T follicular helper cell (primary cell): ENCODE measurements around the gene FUBP1.
"Not testable (repeated sequence)": the region's sequence is repeated elsewhere in the genome, so short reads cannot be mapped to it uniquely, and the experiment has no call there.

Source experiments
- DNase-seq: peaks from one replicate; pipeline ENCODE4 v3.0.0-alpha.2; 2020; ENCODE audit warnings: low read depth

The FUBP1 gene

GRCh38 chr1:77989744-77990143 lies 10.9 kb upstream of the FUBP1 start:
- no peak for DNase-seq

DNA sequence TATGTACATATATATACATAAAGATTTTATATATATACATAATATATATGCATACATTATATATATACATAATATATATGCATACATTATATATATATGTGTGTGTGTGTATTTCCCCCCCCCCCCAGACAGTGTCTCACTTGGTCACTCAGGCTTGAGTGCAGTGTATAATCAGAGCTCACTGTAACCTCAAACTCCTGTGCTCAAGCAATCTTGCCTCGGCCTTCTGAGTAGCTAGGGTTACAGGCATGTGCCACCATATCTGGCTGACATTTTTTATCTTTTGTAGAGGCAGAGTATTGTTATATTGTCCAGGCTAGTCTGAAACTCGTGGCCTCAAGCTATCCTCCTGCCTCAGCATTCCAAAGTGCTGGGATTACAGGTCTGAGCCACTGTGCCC lies 9.0 kb upstream of the FUBP1 start:
- DNase-seq, result no peak

- DNase-seq, result no peak
Observed at GRCh38 chr1:77986810-77987209, 7.9 kb upstream of the FUBP1 start.

- no peak for DNase-seq
Observed at GRCh38 chr1:77984629-77985028, 5.8 kb upstream of the FUBP1 start.

- DNase-seq, result no peak
Observed at GRCh38 chr1:77983997-77984355, 5.1 kb upstream of the FUBP1 start.

DNA sequence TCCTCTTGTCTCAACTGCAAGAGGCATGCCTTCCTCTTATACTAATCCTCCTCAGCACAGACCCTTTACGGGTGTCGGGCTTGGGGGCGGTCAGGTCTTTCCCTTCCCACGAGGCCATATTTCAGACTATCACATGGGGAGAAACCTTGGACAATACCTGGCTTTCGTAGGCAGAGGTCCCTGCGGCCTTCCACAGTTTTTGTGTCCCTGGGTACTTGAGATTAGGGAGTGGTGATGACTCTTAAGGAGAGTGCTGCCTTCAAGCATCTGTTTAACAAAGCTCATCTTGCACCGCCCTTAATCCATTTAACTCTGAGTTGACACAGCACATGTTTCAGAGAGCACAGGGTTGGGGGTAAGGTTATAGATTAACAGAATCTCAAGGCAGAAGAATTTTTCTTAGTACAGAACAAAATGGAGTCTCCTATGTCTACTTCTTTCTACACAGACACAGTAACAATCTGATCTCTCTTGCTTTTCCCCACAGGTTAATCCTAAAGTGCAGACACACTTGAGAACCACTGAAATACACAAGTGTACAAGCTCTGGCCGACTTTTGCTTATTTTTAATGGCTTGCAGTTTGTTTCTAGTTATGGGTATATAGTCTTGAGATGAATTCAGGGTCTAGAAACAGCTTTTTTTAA lies 4.6 kb upstream of the FUBP1 start:
- DNase-seq, result not testable (repeated sequence)

DNA sequence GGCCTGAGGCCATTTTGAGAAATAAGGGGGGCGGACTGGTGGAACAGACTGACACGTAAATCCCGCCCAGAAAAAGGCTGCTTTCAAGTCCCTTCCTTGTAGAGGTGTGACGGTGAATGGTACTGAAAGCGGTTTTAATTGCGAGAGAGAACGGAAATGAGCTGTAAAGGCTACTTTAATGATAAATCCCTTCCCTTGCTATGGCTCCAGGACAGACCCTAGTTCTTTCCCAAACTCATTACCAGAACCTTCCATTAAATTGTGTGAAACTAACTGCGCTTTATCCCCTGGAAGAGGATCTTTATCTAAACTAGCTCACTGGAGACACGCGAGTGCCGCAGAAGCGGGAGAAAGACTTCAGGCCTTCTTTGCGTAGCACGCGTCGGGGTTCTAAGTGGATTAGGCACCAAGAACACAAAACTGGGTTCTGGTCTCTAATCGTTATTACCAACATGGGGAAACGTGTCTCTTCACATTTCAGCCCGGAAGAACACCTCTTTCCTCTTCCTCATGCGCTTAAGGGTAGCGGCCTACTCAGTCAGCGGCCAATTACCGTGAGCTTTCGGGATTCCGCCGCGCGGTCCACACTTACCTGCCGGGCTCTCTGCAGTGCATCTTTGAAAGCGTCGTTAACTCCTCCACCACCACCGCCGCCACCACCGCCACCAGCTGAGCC lies 441 bp downstream of the FUBP1 start:
- DNase-seq, result peak; percentile 70

GRCh38 chr1:77977989-77978292 lies 931 bp downstream of the FUBP1 start:
- no peak for DNase-seq

- DNase-seq, result no peak
Observed at GRCh38 chr1:77976433-77977076, 2.3 kb downstream of the FUBP1 start.

DNA sequence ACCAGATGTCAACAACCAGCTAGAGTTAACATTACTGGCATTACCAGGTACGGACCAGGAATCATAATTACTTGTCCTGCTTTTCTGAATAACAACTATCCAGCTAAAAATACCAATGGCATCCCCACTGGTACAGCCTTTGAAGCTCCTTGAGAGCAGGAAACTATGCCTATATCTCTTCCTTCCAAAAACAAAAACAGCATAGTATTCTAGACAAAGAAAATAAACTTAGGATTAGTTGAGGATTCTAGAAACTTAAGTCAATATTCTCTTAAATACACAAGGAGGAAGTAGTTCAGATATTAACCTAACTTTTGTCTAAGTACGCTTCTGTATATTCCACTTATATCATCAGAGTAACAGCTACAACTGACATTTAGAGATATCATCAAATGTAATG lies 3.0 kb downstream of the FUBP1 start:
- no peak for DNase-seq

- DNase-seq, result no peak
Observed at GRCh38 chr1:77975386-77975785, 3.5 kb downstream of the FUBP1 start.

GRCh38 chr1:77972080-77972479 lies 6.8 kb downstream of the FUBP1 start:
- no peak for DNase-seq

DNA sequence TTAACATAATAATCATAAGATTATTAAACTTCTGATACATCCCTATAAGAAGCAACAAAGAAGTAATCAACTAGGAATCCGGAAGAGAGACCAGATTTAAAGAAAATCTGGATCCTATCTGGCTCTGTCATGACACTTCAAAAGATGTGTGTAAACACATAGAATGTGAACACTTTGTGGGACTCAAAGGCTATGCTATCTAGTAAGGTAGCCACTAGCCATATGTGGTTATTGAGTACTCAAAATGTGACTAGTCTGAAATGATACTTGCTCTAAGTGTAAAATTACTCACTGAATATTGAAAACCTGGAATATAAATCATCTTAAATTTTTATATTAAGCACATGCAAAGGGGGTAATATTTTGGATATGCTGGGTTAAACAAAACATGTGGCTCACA lies 8.7 kb downstream of the FUBP1 start:
- no peak for DNase-seq

DNA sequence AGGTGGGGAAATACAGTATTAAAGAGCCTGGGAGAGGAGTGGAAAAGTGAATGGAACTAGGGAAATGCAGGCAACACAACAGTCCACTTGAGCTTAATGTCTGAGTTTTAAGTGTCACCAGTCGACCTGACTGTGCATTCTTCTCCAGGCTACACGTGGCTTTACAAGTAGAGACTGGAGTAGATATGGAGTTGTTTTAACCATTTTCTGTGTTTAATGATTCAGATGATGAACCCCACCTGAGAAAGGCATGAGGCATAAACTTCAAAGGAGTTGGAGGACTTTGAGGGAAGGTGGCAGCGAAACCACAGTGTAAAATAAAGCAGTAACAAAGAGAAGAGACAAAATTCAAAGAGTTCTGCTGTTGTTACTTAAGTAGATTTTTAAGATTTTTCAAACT lies 12.6 kb downstream of the FUBP1 start:
- DNase-seq, result no peak

- DNase-seq, result no peak
Observed at GRCh38 chr1:77961392-77961791, 17.5 kb downstream of the FUBP1 start.

DNA sequence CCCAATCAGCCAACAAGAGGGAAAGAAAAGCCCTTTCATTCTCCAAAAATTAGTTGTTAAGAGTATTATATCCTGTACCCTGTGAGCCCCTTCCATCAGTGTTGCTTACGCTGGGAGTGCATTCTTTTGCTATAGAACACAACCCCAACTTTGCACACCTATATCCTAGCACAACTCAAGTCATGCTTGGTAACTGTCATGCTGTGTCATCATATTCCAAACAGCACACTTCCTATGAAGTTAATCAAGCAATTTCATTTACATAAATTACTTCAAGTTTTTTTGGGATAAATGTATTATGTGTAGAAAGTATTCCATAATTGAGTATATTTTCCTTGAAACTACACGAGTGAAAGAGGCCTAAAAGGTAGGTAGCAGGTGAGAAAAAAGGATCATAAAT lies 20.0 kb downstream of the FUBP1 start:
- DNase-seq, result no peak

GRCh38 chr1:77958391-77958790 lies 20.5 kb downstream of the FUBP1 start:
- DNase-seq, result no peak

DNA sequence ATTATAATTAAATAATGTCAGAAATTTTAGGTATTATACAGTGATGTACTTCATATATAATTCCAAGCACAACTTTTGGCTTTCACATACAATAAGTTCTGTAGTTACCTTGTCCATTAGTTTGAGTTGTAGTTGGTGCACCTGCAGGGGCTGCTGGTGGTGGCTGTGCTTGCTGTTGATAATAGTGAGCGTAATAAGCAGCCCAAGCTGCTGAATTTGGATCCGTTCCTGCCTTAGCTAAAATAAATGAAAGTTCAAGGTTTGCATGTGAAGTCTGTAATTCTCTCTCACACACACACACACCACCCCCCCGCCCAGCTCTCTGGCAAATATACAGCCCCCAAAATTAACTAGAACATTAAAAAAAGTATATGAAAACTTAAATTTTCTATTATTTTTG lies 22.4 kb downstream of the FUBP1 start:
- DNase-seq, result no peak

GRCh38 chr1:77955709-77956108 lies 23.2 kb downstream of the FUBP1 start:
- no peak for DNase-seq

- no peak for DNase-seq
Observed at GRCh38 chr1:77954521-77954920, 24.4 kb downstream of the FUBP1 start.

DNA sequence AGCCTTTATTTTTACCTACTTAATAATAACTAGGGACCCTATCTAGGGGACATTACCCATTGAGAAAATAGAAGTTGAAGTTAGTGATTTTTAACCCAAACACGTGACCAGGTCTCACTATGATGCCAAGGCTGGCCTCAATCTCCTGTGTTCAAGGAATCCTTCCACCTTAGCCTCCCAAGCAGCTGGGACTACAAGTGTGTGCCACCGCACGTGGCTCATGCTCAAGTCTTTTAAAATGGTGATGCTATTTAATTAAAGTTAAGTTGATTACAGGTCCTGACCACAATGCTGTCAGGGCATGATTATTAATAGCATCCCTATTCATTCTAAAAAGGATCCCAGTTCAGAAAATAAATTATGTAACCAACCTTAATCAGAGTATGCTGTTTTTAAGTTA lies 25.0 kb downstream of the FUBP1 start:
- DNase-seq, result no peak

DNA sequence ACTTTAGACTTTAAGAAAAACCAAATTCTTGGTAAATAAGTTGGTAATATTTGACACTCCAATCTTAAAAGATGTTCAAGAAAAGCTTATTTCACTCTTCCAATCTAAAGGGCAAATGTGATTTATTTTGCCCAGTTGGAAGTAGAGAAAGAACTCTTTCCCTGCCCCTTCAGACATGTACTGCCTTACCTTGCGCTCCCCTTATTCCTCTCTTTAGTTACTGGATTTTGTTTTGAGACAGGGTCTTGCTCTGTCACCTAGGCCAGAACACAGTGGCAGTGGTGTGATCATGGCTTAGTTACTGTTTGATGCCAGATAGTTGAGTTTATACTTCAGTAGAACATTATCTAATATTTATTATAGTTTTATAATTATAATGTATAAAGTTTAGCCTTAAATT lies 27.5 kb downstream of the FUBP1 start:
- no peak for DNase-seq

GRCh38 chr1:77950873-77951272 lies 28.0 kb downstream of the FUBP1 start:
- no peak for DNase-seq
